ACHN (cell line): Measurements from ENCODE around the gene SLC8A3.

ENCODE experiments used
- DNase-seq: peaks from one replicate; pipeline ENCODE4 v3.0.0-alpha.2; 2015
- in situ Hi-C: cut with HindIII; loops from 2 replicates; pipeline ENCODE4 v1.10.0; 2017; ENCODE audit warnings: low sequenced_read_pairs, low pct_ligation_motif_present, low pct_unique_long_range_greater_than_20kb

The SLC8A3 gene

GRCh38 chr14:70137788-70138187 lies 51.0 kb downstream of the SLC8A3 start:
- DNase-seq, result no peak
- in situ Hi-C loops, result no loop called here

- no peak for DNase-seq
- in situ Hi-C loops, result no loop called here
Observed at GRCh38 chr14:70133461-70133860, 55.3 kb downstream of the SLC8A3 start.

- DNase-seq, result no peak
- in situ Hi-C loops, result no loop called here
Observed at GRCh38 chr14:70130482-70130881, 58.3 kb downstream of the SLC8A3 start.

- DNase-seq, result no peak
- in situ Hi-C loops, result no loop called here
Observed at GRCh38 chr14:70127186-70127585, 61.6 kb downstream of the SLC8A3 start.

GRCh38 chr14:70123796-70124195 lies 65.0 kb downstream of the SLC8A3 start:
- DNase-seq, result no peak
- in situ Hi-C loops, result no loop called here

GRCh38 chr14:70121521-70121920 lies 67.2 kb downstream of the SLC8A3 start:
- no peak for DNase-seq
- in situ Hi-C loops, result no loop called here

- in situ Hi-C loops, result no loop called here
- no peak for DNase-seq
Observed at GRCh38 chr14:70118064-70118463, 70.7 kb downstream of the SLC8A3 start.

- DNase-seq, result no peak
- in situ Hi-C loops, result no loop called here
Observed at GRCh38 chr14:70116278-70116677, 72.5 kb downstream of the SLC8A3 start.

- in situ Hi-C loops, result no loop called here
- no peak for DNase-seq
Observed at GRCh38 chr14:70114621-70115156, 74.1 kb downstream of the SLC8A3 start.

GRCh38 chr14:70113211-70113610 lies 75.5 kb downstream of the SLC8A3 start:
- no peak for DNase-seq
- in situ Hi-C loops, result no loop called here

GRCh38 chr14:70108419-70108818 lies 80.3 kb downstream of the SLC8A3 start:
- in situ Hi-C loops, result no loop called here
- DNase-seq, result no peak

- no peak for DNase-seq
- in situ Hi-C loops, result no loop called here
Observed at GRCh38 chr14:70107309-70107708, 81.4 kb downstream of the SLC8A3 start.

GRCh38 chr14:70100071-70100470 lies 88.7 kb downstream of the SLC8A3 start:
- no peak for DNase-seq
- in situ Hi-C loops, result no loop called here

GRCh38 chr14:70098250-70098809 lies 90.4 kb downstream of the SLC8A3 start:
- in situ Hi-C loops, result no loop called here

GRCh38 chr14:70097576-70098249 lies 91.0 kb downstream of the SLC8A3 start:
- no peak for DNase-seq
- in situ Hi-C loops, result no loop called here

More at GRCh38 chr14:70098250-70098809, 90.4 kb downstream of the SLC8A3 start:
- DNase-seq, result no peak

- in situ Hi-C loops, result no loop called here
Observed at GRCh38 chr14:70096866-70097265, 91.9 kb downstream of the SLC8A3 start.

GRCh38 chr14:70094631-70095030 lies 94.1 kb downstream of the SLC8A3 start:
- DNase-seq, result no peak
- in situ Hi-C loops, result no loop called here

More at GRCh38 chr14:70096866-70097265, 91.9 kb downstream of the SLC8A3 start:
- DNase-seq, result no peak

- in situ Hi-C loops, result no loop called here
- no peak for DNase-seq
Observed at GRCh38 chr14:70094106-70094505, 94.6 kb downstream of the SLC8A3 start.

GRCh38 chr14:70093156-70093555 lies 95.6 kb downstream of the SLC8A3 start:
- in situ Hi-C loops, result no loop called here
- DNase-seq, result no peak

- DNase-seq, result no peak
- in situ Hi-C loops, result no loop called here
Observed at GRCh38 chr14:70087380-70087697, 101.4 kb downstream of the SLC8A3 start.
